ENCODE measurements around the gene HPSE2. TPM values are rescaled to one million over a fixed set of nuclear protein-coding genes. Genes with fewer than 3 reads are reported as not detected.

Gene HPSE2
- total and polyA plus RNA-seq, 2 of the 13 experiments (the other 11 are each of a cell fraction or from before 2014, with no cell fraction given), result 0.01 TPM; not detected in 1

DNA sequence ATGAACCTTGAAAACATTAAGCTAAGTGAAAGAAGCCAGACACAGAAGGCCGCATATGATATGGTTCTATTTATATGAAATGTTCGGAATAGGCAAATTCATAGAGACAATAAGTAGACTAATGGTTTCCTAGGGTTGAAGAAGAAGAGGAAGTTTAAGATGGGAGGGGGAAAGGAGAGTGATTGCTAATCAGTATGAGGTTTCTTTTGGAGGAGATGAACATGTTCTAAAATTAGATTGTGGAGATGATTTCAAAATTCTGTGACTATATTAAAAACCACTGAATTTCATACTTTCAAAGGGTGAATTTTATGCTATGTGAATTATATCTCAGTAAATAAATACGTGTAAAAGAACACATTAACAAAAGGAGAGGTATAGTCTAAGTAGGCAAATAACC lies 612.5 kb downstream of the HPSE2 start:
- 4% methylated on average over 3 of the region's 3 CpGs for WGBS (ENCODE audit: low lambda C conversion rate)
- TF ChIP-seq, protein P1, sequence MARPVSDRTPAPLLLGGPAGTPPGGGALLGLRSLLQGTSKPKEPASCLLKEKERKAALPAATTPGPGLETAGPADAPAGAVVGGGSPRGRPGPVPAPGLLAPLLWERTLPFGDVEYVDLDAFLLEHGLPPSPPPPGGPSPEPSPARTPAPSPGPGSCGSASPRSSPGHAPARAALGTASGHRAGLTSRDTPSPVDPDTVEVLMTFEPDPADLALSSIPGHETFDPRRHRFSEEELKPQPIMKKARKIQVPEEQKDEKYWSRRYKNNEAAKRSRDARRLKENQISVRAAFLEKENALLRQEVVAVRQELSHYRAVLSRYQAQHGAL (CRISPR knock-in tag; IDR thresholded peaks at IDR 0.05; ENCODE audit: not compliant biosample characterization), result no peak
- TF ChIP-seq HOXA9 (CRISPR knock-in tag; IDR thresholded peaks at IDR 0.05; ENCODE audit: borderline replicate concordance) (no peak), ZNF841 (CRISPR knock-in tag; IDR thresholded peaks at IDR 0.05; ENCODE audit: borderline replicate concordance) (no peak), ZNF652 (CRISPR knock-in tag; IDR thresholded peaks at IDR 0.05; ENCODE audit: borderline replicate concordance, low read depth) (no peak), ZNF572 (CRISPR knock-in tag; IDR thresholded peaks at IDR 0.05) (no peak), SMARCE1 (IDR thresholded peaks at IDR 0.05; ENCODE audit: borderline replicate concordance) (no peak), TBP (CRISPR knock-in tag; IDR thresholded peaks at IDR 0.05) (no peak)
- TF ChIP-seq, protein P2, sequence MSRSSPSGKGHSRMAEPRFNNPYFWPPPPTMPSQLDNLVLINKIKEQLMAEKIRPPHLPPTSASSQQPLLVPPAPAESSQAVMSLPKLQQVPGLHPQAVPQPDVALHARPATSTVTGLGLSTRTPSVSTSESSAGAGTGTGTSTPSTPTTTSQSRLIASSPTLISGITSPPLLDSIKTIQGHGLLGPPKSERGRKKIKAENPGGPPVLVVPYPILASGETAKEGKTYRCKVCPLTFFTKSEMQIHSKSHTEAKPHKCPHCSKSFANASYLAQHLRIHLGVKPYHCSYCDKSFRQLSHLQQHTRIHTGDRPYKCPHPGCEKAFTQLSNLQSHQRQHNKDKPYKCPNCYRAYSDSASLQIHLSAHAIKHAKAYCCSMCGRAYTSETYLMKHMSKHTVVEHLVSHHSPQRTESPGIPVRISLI (CRISPR knock-in tag; IDR thresholded peaks at IDR 0.05; ENCODE audit: borderline replicate concordance), result no peak
- TF ChIP-seq, protein P3, sequence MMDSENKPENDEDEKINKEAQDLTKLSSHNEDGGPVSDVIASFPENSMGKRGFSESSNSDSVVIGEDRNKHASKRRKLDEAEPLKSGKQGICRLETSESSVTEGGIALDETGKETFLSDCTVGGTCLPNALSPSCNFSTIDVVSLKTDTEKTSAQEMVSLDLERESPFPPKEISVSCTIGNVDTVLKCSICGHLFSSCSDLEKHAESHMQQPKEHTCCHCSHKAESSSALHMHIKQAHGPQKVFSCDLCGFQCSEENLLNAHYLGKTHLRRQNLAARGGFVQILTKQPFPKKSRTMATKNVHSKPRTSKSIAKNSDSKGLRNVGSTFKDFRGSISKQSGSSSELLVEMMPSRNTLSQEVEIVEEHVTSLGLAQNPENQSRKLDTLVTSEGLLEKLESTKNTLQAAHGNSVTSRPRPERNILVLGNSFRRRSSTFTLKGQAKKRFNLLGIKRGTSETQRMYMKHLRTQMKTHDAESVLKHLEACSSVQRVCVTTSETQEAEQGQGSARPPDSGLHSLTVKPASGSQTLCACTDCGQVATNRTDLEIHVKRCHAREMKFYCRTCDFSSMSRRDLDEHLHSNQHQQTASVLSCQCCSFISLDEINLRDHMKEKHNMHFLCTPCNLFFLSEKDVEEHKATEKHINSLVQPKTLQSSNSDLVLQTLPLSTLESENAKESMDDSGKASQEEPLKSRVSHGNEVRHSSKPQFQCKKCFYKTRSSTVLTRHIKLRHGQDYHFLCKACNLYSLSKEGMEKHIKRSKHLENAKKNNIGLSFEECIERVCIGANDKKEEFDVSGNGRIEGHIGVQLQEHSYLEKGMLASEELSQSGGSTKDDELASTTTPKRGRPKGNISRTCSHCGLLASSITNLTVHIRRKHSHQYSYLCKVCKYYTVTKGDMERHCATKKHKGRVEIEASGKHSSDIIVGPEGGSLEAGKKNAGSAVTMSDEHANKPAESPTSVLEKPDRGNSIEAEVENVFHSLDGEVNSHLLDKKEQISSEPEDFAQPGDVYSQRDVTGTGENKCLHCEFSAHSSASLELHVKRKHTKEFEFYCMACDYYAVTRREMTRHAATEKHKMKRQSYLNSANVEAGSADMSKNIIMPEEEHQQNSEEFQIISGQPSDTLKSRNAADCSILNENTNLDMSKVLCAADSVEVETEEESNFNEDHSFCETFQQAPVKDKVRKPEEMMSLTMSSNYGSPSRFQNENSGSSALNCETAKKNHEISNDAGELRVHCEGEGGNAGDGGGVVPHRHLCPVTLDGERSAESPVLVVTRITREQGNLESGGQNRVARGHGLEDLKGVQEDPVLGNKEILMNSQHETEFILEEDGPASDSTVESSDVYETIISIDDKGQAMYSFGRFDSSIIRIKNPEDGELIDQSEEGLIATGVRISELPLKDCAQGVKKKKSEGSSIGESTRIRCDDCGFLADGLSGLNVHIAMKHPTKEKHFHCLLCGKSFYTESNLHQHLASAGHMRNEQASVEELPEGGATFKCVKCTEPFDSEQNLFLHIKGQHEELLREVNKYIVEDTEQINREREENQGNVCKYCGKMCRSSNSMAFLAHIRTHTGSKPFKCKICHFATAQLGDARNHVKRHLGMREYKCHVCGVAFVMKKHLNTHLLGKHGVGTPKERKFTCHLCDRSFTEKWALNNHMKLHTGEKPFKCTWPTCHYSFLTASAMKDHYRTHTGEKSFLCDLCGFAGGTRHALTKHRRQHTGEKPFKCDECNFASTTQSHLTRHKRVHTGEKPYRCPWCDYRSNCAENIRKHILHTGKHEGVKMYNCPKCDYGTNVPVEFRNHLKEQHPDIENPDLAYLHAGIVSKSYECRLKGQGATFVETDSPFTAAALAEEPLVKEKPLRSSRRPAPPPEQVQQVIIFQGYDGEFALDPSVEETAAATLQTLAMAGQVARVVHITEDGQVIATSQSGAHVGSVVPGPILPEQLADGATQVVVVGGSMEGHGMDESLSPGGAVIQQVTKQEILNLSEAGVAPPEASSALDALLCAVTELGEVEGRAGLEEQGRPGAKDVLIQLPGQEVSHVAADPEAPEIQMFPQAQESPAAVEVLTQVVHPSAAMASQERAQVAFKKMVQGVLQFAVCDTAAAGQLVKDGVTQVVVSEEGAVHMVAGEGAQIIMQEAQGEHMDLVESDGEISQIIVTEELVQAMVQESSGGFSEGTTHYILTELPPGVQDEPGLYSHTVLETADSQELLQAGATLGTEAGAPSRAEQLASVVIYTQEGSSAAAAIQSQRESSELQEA (CRISPR knock-in tag; IDR thresholded peaks at IDR 0.05; ENCODE audit: not compliant biosample characterization), result no peak
- H3K9ac ChIP-seq (ENCODE audit: insufficient read depth, low read depth, low read length), result no peak overlapping the region
- no peaks in the 10 kb centered on the region for H3K4me1 ChIP-seq (ENCODE audit: insufficient read depth, low read length)
- no peaks in the 10 kb centered on the region for H4K20me1 ChIP-seq (ENCODE audit: insufficient read depth, low read length)
- DNase-seq (ENCODE audit: low spot score) (no peak), FAIRE-seq (no peak), ATAC-seq (no peak)
- H3K9me3 ChIP-seq (ENCODE audit: low read length), result no peaks in the 10 kb centered on the region
- intact Hi-C loops (cut with micrococcal nuclease; ENCODE audit: unreplicated experiment) (no loop called here), in situ Hi-C loops (cut with HindIII; ENCODE audit: extremely low pct_ligation_motif_present, low pct_unique_long_range_greater_than_20kb) (no loop called here)
- H3K79me2 ChIP-seq (ENCODE audit: insufficient read depth, low read length), result no peaks in the 10 kb centered on the region
- CTCF ChIA-PET (ENCODE audit: low intra/inter-chr PET ratio, low total read pairs), result no interaction called here
- POLR2A ChIA-PET, result no interaction called here
- no TSS peak for BruUV-seq (replicated peaks)
- no peaks in the 10 kb centered on the region for H3K36me3 ChIP-seq (replicated peaks in 1 of 2; ENCODE audit: control insufficient read depth in 1 of 2, insufficient read depth in 2 of 2, low read length in 2 of 2)
- H2AFZ ChIP-seq (ENCODE audit: low read length), result no peak overlapping the region
- no peak overlapping the region for H3K27ac ChIP-seq (ENCODE audit: extremely low read length, insufficient read depth, low read length)
- H3K4me3 ChIP-seq (replicated peaks in 1 of 3; ENCODE audit: insufficient read depth in 1 of 3, low read depth in 2 of 3, low read length in 3 of 3), result no peak overlapping the region
- no peak overlapping the region for H3K4me2 ChIP-seq (ENCODE audit: low read depth, low read length)
- no peaks in the 10 kb centered on the region; a peak in 1 of 5 replicates for H3K27me3 ChIP-seq (ENCODE audit: control insufficient read depth in 1 of 2, insufficient read depth in 2 of 2, low read length in 2 of 2)
